Fibroblast of skin of scalp (primary cell): Measurements from ENCODE around the gene SCN8A.
A peak's percentile ranks its signal among the peaks of the same experiment; 100 is the strongest.
"Not testable (repeated sequence)": the region's sequence is repeated elsewhere in the genome, so short reads cannot be mapped to it uniquely, and the experiment has no call there.

Source experiments
- DNase-seq: peaks from one replicate; pipeline ENCODE4 v3.0.0-alpha.2; 2013

SCN8A gene

DNA sequence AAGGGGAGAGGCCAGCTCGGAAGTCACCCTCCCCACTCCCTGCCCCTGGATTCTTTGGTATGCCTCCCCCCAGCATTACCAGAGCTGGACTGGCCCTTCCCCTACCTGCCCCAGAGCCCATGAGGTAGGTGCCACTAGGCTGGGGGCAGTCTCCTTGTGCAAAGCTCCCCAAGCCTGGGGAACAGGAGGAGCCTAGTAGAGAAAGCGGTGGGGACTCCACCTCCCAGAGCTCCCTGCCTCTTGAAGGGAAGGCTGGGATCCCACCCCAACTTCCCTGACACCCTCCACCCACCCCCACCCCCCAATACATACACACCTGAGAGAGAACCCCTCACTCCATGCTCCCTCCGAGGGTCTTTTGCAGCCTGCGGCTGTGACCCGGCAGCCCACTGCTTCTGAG, 227.1 kb downstream of the SCN8A start:
- no peak for DNase-seq

DNA sequence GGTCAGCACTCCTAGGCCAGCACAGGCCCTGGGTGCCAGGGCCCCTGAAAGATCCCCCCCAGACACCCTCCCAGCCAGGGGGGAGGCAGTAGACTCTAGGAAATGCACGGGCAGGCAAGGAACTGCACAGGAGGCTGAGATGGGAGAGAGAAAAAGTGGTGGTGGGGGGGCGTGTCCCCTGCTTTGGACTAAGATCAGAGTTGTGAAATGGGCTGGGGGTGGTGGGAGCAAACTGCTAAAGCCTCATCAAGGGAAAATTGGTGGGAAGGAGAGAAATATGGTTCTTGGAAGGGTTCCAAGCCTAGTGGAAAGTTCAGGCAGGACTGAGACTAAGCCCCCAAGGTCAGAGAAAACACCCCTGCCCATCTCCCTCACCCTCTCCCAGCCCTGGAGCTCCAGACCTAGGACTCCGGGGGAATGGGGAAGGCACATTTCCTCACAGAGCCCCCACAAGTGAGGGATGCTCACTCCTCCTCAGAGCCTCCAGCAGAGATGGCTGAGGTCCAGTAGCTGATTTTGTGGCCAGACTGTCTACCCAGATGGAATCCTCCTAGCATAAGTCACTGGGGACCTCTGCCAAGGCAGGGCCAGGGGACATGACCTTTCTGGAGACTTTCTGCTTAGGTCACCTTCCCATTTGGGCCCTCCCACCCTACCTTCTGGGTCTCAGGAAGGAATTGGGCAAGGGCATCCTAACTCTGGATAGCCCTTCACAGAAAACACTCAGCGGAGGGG, 227.7 kb downstream of the SCN8A start:
- peak; percentile 96 for DNase-seq

DNA sequence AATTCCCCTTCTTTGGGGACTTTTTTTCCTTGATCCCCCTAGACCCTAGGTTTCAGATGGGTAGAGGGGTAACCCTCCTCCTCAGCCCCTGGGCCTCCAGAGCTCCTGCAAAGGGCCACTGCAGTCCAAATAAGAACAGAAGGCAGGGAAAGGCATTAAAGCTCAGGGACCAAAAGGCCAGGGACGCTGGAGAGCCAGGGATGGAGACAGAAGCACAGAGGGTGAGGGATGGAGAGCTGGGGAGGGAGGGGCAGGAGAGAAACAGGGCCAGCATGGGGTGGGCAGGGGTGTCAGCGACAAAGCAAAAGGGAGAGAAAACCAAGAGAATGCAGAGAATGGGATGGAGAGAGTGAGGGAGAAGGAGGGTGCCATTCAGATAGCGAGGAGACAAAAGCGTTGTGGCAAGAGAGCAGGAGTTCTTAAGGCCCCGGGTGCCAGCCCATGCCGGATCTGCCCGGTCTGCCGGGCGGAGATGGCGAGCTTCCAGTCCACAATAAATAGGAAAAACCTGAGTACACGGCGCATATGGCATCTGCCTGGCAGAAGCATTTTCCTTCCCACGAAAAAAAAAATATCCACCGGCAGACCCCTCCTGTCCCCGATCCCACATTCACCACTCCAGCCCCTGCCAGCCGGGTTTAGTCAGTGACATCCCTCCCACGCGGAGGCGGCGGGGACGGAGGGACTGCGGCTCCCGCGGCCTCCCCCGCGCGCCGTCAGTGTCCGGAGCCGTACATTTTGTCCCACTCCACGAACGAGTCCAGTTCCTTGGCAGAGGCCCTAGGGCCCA, 228.9 kb downstream of the SCN8A start:
- peak; percentile 23 for DNase-seq

DNA sequence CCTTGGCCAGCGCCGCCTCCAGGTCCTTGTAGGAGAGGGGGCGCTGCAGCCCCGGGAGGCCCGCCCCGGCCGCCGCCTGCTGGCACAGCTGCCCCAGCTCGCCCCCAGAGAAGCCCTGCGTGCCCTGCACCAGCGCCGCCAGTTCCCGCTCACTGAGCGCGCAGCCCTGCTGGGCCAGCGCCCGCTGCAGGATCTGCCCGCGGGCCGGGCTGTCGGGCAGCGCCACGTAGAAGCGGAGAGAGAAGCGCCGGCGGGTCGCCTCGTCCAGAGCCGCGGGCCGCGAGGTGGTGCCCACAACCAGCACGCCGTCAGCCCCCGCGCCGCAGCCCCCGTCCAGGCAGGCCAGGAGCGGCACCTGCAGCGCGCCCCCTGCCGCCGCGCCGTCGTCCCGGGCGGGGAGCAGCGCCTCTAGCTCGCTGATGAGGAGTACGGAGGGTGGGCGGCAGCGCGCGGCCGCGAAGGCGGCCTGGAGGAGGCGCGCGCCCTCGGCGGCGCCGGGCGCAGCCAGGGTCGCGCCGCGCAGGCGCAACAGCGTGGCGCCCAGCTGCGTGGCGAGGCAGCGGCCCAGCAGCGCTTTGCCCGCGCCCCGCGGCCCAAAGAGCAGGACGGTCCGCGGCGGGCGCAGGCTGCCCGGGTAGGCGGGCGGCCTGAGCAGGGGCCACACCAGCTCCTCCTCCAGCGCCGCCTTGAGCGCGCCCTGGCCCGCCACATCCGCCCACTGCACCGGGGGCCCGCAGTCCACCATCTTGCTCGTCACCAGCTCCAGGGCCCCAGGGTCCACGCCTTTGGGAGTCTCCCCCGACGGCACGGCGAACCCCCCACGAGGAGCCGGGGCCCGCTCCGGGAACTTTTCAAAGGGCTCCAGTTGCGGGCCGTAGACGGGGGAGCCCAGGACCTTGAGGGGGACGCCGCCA, 229.8 kb downstream of the SCN8A start:
- DNase-seq, result peak; percentile 66

DNA sequence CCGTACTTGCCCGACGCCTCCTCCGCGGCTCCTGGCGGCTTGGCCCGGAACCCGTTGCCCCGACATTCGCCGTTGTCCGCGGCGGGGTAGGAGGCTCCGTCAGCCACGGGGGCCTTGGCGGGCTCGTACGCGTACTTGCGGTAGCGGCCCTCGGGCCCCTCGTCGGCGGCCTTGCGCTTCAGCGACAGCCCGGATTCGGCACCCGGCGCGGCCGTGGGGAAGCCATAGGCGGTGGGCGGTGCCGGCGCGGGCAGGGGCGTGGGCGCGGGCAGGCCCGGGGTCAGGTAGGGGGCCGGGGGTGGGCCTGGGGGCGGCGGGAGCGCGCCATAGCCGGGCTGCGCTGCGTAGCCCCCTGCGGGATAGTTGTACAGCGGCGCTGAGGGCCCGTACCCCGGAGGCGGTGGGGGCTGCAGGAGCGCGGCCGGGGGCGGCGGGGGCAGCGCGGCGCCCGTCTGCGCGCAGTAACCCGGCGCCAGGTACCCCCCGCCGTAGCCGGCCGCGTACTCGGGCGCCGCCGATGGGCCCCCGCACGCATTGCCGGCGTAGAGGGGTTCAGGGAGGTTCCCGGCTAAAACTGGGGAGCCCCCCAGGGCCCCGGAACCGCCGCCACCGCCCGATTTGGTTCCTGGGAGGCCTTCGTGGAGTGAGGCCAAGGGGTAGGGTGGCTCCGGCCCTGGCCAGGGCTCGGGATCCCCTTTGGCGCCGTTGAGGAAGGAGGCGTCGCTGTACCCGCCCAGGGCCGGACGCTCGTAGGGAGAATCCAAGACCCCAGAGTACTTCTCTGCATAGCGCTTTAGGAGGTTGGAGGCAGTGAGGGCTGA, 230.6 kb downstream of the SCN8A start:
- DNase-seq, result no peak

DNA sequence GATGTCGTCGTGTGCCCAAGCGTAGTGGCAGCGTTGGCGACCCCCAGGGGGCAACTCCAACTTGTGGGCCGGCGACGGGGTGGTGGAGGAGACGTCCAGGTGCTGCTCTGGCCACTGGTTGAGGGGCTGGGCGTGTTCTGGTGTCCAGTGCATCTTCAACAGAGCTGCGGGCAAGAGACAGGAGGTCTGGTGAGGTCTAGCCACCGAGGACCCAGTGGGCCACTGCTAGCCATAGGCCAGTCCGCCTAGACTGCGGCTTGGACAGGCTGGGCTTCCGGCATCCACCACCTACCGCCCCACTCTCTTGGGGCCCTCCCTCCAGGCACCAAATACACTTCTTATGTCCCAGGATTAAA, 231.2 kb downstream of the SCN8A start:
- no peak for DNase-seq

DNA sequence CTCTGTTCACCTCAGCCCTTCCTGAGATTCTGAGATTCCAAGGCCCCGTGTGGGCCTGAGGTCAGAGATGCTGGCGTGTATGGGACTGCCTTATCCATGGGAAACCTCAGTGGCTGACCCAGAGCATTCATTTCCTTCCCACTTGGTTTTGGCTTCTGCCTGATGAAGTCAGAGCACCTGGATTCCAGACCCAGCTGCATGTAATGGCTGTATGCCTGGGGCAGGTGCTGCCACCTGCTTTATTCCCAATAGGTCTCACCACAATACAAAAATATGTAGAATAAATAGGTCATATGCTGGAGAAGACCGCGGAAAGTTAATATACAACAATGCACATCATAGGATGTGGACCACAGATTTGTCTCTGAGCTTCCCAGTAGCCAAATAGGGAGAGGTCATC, 231.9 kb downstream of the SCN8A start:
- no peak for DNase-seq

DNA sequence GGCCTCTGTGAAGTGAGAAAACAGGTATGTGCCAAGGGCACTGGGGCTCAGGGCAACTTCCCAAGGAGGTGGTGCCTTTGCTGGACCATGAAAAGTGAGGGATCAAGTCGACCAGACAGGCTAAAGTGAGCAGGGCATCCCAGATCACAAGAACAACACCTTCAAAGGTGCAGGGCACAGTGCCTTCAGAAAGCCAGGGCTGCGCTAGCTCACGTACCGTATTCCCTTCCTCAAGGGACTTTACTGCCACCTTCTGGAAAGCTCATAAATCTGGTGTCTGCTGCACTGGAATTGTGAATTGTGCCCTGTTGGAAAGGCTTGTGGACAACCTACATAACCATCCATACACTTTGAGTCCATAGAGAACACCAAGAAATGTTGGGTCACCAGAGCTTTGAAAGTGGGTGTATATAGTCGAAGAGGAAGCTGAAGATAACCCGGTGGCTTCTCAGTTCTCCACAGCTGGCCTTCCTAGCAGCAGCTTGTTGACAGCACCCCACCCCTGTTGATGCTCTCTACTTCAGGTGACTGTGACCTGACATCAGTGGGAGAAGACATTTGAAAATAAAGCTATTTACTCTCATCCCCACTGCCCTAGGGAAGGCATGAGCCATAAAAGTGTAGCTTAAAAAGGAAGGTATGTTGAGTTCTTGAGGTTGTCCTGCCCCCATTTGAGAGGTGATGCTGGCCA, 233.0 kb downstream of the SCN8A start:
- DNase-seq, result peak; percentile 78

DNA sequence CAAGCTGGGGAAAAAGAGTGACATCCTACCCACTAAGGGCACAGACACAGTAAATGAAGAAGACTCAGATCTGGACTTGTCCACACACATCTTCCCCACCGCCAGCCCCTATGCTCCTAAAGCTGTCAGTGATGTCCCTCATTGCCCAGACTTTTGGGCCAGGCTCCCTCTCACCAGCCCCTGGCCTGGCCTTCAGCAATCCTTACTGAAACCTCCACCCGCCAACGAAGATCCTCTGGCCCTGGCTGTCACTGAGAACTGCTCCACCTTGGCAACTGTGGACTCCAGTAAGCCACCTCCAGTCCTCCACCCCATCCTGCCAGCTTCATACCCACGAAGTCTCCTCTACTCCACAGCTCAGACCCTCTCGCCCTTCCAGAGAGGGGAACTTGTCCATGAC, 234.2 kb downstream of the SCN8A start:
- DNase-seq, result no peak

DNA sequence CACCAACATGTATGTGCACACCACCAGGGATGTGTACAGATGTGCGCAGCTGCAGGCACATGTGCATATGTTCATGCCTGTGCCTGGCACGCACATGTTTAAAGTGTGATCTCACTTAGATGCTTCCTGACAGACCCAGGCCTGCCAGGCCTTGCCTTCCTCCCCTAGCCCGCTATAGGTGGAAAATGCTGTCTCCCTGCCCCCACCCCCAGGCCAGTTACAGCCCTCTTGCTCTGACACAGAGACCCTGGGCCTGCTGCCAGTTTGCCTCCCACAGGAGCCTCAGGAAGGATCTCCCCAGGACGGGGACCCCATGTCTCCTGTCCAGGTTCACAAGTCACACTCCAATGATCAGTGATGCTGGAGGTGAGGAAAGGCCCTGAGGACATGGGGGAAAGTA, 235.8 kb downstream of the SCN8A start:
- no peak for DNase-seq

DNA sequence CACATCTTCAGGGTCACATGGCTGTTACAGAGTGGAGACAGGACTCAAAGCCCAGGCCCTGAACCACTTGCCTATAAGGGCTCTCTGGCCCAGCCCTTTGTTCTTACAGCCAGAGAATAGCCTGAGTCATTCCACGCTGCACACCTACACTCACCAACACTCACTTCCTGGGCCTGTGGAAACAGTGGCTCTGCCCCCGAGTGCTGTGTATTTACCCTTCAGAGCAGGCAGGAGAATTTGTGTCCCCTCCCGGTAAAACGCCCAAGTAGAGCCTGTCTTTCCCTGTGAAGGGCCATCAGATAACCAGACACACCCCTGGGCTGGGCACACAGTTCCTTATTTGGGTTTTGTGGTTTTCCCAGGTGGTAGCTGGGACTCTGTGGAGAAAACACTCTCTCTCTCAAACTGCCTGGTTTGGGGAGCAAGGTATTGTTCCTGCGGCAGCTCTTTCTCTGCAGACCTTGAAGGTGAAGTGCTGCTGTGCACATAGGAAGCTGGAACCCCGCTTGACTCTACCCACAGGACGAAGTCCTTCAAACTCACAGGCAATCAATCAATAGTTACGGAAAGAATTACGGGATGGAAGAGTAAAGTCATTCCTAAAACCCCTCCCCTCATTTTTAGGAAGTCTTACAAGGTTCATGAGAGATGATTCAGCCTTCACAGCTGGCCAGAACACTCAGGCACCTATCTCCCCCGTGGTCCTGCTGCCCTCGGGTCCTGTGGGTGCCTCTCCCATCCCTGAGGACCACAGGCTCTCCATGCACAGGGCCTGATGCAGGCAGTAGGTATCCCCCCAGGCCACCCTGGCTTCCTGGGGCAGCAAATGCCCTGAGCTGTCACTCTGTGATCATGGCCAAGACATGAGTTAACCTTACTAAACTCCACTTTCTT, 237.1 kb downstream of the SCN8A start:
- no peak for DNase-seq

DNA sequence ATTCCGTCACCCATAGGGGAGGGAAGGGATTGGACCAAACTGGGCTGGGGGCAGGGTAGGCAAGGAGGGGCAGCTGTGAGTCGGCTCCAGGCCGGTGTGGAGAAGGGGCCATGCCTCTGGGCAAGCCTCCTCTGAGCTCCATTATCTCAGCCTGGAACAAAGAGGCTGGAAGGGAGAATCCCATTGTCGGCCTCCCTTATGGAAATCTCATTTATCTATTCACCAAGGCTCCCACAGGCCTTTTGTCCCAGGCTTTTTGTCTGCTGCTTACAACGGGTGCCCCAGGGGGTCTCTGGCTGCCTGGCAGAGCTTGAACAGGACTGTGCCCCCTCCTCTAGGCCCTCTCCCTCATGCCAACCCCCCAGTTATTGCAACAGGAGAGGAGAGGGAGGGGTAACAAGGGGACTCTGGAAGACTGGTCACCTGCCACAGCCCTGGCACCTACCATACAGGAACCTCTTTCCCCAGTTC, 238.0 kb downstream of the SCN8A start:
- DNase-seq, result no peak

DNA sequence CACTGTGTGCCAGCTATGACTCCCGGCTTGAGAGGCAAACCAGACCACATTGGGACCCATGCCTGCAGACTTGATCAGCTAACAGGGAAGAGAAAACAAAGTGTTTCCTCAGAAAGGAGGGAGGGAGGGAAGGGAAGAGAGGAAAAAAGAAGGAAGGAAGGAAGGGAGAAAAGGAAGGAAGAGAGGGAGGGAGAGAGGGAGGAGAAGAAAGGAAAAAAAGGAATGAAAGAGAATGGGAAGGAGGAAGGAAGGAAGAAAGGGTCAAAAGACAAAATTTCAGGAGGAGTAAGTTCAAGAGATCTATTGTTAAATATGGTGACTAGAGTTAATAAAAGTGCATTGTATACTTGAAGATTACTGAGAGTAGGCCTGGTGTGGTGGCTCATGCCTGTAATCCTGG, 238.6 kb downstream of the SCN8A start:
- no peak for DNase-seq

DNA sequence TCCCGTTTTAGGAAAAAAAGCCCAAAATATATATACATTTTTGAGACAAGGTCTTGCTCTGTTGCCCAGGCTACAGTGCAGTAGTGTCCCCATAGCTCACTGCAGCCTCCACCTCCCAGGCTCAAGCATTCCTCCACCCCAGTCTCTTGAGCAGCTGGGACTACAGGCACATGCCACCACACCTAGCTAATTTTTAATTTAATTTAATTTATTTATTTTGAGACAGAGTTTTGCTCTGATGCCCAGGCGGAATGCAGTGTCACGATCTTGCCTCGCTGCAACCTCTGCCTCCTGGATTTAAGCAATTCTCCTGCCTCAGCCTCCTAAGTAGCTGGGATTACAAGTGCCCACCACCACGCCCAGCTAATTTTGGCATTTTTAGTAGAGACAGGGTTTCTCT, 240.8 kb downstream of the SCN8A start:
- DNase-seq, result not testable (repeated sequence)

DNA sequence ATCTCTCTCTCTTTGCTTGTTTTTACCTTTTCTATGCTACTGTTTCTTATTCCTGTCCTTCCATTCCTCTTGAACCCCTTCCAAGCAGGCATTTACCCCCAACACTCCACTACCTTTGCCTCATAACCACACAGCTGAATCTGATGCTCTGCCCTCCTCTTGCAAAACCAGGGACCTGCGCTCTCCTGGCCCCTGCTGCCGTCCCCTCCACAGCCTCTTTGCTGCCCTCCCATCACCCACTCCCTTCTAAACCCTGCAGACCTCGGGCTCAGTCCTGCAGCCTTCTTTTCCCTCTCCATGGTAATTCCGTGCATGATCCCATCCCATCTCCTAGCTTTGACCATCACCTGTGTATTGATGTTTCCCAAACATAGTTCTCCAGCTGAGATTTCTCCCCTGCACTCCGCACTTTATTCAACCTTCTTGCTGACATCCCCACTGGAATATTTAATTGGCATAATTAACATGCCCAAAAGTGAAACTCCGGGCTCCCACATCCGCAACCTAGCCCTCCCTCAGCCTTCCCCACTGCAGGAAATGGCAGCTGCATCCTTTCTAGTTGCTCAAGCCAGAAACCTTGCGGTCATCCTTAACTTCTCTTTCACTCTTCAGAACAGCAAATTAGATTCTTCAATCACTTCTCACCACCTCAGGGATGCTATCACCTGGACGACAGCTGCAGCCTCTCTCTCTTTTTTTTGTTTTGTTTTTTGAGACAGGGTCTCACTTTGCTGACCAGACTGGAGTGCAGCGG, 241.5 kb downstream of the SCN8A start:
- no peak for DNase-seq

DNA sequence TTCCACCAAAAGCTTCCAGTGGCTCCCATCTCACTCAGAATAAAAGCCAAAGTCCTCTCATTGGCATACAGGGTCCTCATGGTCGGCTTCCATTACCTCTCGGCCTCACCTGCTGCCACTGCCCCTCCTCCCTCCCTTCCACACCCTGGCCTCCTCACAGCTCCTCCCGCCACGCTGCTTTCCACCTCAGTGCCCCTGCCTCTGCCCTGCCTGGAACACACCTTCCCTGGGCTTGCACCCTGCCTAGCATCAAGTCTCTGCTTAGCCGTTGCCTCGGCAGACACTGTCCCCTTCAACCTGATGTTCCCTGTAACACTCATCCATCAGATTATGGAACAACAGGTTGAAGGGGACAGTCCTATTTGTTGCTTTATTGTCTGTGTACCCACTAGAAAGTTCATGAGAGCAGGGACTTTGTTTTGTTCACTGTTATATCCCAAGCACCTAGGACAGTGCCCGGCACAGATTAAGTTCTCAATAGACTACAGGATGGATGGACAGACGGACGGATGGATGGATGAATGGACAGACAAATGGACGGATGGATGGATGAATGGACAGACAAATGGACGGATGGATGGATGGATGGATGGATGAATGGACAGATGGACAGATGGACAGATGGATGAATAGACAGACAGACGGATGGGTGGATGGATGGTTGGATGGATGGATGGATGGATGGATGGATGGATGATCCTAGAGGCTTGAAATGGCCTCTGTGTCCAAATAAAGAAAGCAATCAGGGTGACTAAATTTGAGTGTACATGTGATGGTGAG, 242.6 kb downstream of the SCN8A start:
- DNase-seq, result no peak

DNA sequence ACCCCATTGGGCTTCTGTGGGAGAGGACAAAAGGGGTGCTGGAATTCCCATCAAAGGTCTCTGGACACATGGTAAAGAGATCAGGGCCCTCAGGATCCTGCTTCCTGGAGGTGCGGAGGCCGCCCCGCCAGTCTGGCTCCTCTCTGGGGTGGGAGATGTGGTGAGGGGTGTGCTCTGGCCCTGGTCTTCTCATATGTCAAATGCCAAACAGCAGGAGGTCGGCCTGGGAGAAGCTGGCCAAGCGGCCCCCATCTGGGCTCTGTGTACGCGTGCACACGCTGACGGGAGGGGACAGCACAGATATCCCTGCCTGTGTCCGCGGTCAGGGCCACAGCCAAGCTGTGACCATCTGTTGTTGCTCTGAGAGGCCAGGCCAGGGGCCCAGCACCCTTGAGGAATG, 243.4 kb downstream of the SCN8A start:
- no peak for DNase-seq

DNA sequence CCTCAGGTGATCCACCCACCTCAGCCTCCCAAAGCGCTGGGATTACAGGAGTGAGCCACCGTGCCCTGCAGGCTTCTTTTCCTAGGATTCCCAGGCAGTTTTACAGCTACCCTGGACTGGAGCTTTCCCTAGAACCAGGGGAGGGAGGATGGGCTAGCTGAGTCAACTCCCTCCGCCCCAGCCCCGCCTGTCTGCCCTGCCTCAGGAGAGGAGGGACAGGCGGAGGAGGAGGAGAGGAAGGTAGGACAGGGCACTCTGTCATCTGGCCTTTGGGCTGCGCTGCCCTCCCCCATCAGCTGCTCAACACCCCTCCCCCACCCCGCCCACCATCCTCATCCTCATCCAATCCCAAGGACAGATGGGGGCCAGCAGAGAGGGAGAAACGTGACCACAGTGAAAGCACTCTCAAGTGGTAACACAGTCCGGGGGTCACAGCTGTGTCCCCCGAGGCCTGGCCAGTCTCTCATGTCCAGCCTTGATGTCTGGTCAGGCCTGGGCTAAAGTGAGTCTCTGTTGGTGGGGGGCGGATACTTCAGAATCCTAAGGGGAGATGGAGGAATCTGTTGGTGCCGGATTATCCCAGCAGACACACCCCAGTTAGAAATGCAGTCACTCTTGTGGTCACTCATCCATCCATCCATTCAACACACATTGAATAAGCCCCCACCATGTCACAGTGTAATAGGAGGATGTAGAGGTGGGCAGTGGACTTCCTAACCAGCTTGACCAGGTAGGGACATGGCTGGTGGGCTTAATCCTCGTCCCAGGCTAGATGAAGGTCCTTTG, 245.2 kb downstream of the SCN8A start:
- no peak for DNase-seq
